NCI-H1436 treated with DMSO at 0.1 percent for 48 hours (cell line): ENCODE data around the gene IGF1R.

ENCODE experiments used
- DNase-seq: peaks from one replicate; lab custom pipeline; 2025; lab: John Stamatoyannopoulos, UW

IGF1R gene

DNA sequence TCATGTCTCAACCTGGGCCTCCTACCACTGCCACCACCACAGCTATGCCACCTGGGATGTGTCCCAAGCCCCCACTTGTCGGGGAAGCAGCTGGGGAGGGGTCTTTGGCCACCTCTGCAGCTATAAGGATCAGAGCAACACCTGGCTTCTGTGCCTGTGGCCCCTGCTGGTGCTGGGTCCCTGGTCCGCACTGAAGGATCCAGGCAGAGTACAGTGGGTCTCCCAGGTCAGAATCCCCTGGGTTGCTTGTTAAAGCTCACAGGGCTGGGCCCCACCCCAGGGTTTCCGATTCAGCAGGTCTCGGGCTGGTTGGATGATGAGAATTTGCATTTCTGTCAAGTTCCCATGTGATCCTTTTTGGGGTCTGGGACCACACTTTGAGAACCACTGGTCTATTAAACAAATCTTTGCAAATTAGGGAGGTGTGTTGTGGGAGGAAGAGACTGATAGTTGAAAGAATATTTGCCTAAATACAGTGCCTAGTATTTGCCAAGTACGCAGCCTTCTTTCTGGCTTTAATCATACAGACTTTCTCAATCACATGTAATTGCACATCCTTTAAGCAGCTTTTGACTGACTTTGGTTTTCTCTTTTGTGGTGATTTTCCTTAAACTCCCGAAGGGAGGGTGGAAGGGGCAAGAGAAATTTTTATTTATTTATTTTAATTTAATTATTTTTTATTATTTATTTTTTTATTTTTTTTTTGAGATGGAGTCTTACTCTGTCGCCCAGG is 127.3 kb downstream of the IGF1R start:
- no peak for DNase-seq

DNA sequence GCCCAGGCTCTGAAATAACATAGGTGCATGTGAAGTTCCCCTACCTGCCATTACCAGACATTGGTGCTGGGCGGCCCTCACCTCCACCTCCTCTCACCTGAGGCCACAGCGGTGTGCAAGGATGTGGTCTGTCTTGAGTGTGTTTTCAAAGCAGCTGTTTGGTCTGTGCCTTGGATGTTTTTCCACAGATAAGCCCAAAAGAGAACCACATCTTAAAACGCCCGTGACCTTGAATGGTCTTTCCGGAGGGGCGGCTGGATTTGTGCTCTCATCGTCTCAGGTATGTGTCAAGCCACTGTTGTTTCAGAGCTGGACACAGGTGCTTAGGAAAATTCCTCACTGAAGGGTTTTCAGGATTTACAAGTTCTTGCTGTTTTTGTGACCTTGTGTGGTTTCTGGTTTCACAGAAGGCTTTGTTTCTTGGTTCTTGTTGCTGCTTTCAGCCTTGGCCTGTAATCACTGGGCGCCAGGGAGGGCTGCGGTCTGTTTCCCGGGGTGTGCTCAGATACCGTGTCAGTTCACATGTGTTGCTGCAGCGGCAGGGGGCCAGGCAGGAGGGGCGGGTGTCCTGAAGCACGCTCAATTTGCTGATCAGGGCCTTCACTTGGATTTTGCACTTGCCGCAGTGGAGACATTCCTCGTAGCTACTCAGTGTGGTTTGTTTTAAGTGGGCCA is 128.4 kb downstream of the IGF1R start:
- DNase-seq: no peak

DNA sequence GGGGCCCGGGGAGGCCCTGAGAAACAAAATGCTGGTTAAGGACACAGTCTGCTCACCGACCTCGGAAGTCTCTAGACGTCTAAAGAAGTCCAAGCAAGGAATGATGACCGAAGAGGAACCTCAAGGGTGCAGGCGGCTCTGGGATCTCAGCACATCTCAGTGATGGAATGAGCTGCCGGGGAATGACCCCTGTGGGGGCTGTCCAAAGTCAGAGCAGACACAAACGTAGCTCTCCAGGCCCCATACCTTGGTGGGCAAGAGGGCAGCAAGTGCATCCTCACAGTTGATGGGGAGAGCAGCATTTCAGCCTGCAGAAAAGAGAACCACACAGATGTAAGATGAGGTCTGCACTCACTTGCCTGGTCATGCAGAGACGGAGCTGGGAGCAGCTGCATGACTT is 129.1 kb downstream of the IGF1R start:
- no peak for DNase-seq

DNA sequence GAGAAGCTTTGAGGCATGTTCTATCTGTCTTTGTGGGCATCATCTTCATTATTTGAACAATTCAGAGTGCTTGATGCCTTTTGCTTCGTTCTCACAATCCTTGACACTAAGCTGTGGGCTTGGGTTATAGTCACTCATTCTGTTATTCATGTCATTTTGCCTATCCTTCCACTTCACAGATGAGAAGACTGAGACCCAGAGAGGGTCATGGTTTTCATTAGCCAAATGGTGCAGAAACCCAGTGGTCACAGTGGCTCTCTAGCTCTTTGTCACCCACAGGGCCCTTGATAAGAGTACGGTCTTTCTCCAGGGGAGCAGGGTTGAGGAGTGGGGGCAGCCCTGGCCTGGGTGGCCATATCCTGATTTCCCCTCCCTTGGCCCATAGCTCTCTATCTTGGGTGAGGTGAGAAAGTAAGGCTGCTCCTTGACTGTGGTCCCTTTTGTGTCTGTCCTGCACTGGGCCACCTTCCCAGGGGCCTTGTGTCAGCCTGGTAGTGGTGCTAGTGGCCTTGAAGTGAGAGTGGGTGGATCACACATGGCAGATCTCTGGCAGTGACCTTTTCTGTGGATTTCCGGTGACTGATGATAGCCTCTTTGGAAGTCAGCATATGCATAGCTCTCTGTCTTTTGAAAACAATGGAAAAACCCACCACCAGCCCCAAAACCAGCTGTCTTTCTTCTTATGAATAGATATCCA is 130.1 kb downstream of the IGF1R start:
- DNase-seq: no peak

DNA sequence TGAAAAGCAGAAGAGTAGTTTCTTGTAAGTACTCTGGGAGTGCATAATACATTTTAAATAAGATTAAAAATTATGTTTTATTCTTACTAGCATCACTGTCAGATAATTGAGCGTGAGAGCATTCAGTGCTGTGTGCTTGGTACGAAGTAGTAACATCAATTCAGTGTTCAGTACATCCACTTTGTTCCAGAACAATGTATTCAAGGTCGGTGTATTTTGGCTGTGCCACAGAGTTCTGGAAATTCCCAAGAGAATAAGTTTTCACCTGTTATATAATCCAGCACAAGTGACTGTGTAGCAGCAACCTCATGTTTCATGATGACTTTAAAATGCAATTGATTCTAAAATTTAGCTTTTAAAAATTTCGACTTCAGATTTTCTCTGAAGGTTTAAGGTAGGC is 130.6 kb downstream of the IGF1R start:
- DNase-seq: no peak

GRCh38 chr15:98779463-98780071 is 131.2 kb downstream of the IGF1R start:
- DNase-seq: no peak

DNA sequence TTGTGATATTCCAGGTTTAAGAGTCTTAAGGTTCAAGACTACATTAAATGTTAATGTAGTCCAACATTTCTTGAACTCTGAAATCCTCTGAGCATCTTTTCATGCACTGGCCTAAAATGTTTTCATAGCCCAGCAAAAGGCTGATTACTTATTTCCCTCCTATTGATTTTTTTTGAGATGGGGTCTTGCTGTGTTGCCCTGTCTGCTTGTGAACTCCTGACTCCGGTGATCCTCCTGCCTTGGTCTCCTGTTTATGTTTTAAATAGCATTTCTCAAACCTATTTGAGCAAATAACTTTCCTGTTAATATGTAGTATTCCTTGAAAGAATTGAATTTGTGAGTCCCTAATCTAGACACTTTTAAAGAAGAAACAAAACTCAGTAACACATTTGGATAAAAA is 133.5 kb downstream of the IGF1R start:
- DNase-seq: no peak

DNA sequence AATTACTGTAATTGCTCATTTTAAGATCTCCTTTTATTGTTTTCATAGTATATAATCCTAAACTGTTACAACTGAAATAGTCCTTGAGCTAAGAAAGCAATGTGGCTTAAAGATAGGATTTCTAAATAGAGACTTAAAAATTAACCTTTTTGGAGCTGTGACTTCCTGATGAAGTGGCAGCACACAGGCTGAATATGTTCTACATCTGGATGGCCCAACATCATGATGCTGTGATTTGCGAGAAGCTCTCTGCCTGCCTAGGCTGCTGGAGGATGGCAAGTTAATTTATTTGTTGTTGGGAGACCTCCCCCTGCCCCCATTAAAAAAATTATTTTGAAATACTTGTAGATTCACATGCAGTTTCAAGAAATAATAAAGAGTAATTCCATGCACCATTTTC is 134.5 kb downstream of the IGF1R start:
- DNase-seq: no peak

GRCh38 chr15:98785431-98785806 is 137.1 kb downstream of the IGF1R start:
- DNase-seq: no peak

GRCh38 chr15:98785807-98786621 is 137.7 kb downstream of the IGF1R start:
- no peak for DNase-seq

GRCh38 chr15:98786717-98787116 is 138.4 kb downstream of the IGF1R start:
- DNase-seq: no peak

GRCh38 chr15:98787194-98787593 is 138.9 kb downstream of the IGF1R start:
- no peak for DNase-seq

DNA sequence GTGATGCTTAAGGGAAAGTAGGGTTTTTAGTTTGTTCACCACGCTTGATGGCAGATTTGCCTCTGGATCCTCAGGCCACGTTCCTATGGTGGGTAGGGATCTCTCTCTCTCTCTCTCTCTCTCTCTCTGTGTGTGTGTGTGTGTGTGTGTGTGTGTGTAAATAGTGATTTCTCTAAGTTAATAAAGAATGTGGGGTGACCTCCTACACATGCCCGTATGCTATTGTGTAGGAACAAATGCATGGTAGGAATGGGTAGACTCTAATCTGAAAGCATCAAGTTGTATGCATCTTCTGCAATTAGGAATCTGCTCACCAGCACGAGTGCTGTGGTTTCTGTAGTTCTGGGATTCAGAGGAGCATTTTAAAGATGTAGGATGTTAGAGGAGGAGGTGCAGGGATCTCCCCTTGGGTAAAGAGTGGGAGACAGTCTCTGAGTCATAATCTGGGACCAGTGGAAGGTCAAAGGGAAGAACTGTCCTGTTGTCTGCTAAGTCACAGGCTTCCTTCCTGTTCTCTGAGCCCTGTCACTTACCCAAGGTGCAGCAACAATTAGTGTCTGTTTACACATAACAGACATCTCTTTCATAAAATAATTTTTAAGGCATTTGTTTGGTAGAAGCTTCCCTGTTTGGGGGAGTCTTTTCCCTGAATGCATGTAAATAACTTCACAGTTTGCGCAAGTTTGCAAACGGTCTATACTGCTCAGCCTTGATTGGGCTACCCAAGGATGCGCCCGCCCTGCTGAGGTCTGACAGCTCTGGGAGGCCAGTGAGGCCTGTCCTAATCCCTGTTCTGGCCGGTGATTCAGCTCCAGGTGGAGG is 139.8 kb downstream of the IGF1R start:
- DNase-seq: no peak

DNA sequence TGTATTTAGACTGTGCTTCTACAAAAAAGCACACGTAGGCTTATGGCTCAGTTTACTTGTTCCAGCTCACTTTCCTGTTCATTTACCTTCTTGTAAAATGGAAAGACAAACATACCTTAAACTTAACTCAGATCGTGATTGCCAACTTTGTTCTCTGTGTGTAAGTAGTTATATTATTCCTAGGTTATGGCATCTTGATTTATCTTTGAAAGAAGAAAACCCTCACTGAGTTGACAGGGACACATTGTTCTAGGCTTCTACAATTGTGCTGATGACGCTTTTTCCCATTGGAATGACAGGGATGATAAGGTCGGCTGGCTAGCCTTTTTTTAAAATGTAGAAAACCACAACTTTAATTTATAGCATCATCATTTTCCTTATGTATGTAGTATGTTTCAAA is 140.7 kb downstream of the IGF1R start:
- no peak for DNase-seq

- DNase-seq: no peak
Observed at GRCh38 chr15:98790270-98790669, 141.9 kb downstream of the IGF1R start.

GRCh38 chr15:98791046-98791701 is 142.8 kb downstream of the IGF1R start:
- DNase-seq: no peak

- DNase-seq: no peak
Observed at GRCh38 chr15:98792117-98792516, 143.8 kb downstream of the IGF1R start.

- no peak for DNase-seq
Observed at GRCh38 chr15:98794211-98794610, 145.9 kb downstream of the IGF1R start.

- no peak for DNase-seq
Observed at GRCh38 chr15:98794748-98795147, 146.4 kb downstream of the IGF1R start.

DNA sequence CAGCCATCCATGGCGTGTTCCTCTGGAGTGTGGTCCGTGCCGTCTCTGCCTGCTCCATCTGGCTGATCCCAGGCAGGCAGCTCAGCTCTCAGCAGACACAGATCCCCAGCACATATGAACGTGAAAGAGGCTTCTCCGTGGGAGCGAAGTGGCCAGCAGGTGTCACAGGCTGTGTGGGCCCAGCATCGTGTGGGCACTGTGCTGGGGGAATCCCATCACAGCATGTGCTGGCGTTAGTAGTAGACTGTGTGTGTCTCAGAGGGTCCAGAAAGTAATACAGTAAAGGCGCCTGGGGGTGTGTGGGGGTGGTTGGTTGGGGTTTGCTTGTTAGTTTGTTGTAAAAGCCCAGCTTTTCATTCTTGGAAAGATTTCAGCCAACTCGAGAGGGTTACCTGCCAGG is 147.6 kb downstream of the IGF1R start:
- no peak for DNase-seq
